Keratinocyte (primary cell): ENCODE results near the gene RAC2. TPM values are rescaled to one million over a fixed set of nuclear protein-coding genes. Genes with fewer than 3 reads are reported as not detected.

Experiments used
- DNase-seq: peaks from one replicate; pipeline ENCODE4 v3.0.0-alpha.2; 2011; ENCODE audit warnings: low read depth, missing footprints, low spot score
- FAIRE-seq: peaks from 2 replicates; lab custom pipeline; 2011; peaks lifted over from hg19 to GRCh38; lab: Jason Lieb, UNC
- H2AFZ ChIP-seq: 2 replicates; pipeline ENCODE4 v1.6.0; 2012; ENCODE audit warnings: low read length, control low read depth, inconsistent platforms; ENCODE audit not compliant: control insufficient read depth
- H3K27ac ChIP-seq: 2 replicates; pipeline ENCODE4 v1.5.1; 2011; ENCODE audit warnings: low read length; ENCODE audit not compliant: control insufficient read depth, insufficient read depth
- H3K27me3 ChIP-seq: 3 replicates; pipeline ENCODE4 v1.6.0; 2011; ENCODE audit warnings: low read length; ENCODE audit not compliant: control insufficient read depth, insufficient read depth; ENCODE audit errors: extremely low read depth
- H3K36me3 ChIP-seq, 2 experiments: 2 replicates in 1 of 2; 3 replicates in 1 of 2; pipeline ENCODE4 v1.5.1; 2011; ENCODE audit warnings: low read length in 2 of 2, mild to moderate bottlenecking in 1 of 2; ENCODE audit not compliant: control insufficient read depth in 2 of 2, insufficient read depth in 2 of 2; ENCODE audit errors: extremely low read depth in 1 of 2
- H3K4me1 ChIP-seq: 3 replicates; pipeline ENCODE4 v1.5.1; 2011; ENCODE audit warnings: low read length; ENCODE audit not compliant: control insufficient read depth, insufficient read depth; ENCODE audit errors: extremely low read depth
- H3K4me2 ChIP-seq: 3 replicates; pipeline ENCODE4 v1.6.0; 2011; ENCODE audit warnings: low read depth, low read length; ENCODE audit not compliant: control insufficient read depth, insufficient read depth; ENCODE audit errors: extremely low read depth
- H3K4me3 ChIP-seq, 3 experiments: fragments of 200-600 bp in 1 of 3; sonication (generic) in 1 of 3; 2 replicates in 2 of 3; 3 replicates in 1 of 3; pipeline ENCODE4 v1.5.1; 2011 to 2016; ENCODE audit warnings: low read length in 3 of 3, mild to moderate bottlenecking in 3 of 3, control low read depth in 2 of 3, inconsistent platforms in 1 of 3, low read depth in 1 of 3, mixed read lengths in 1 of 3, mixed run types in 1 of 3, moderate library complexity in 1 of 3; ENCODE audit not compliant: control insufficient read depth in 2 of 3, insufficient read depth in 2 of 3; ENCODE audit errors: extremely low read depth in 1 of 3
- H3K79me2 ChIP-seq: 2 replicates; pipeline ENCODE4 v1.6.0; 2012; ENCODE audit warnings: low read length; ENCODE audit not compliant: control insufficient read depth, insufficient read depth
- H3K9ac ChIP-seq: 3 replicates; pipeline ENCODE4 v1.6.0; 2011; ENCODE audit warnings: low read length; ENCODE audit not compliant: control insufficient read depth, insufficient read depth; ENCODE audit errors: extremely low read depth
- H3K9me1 ChIP-seq: 3 replicates; pipeline ENCODE4 v1.6.0; 2011; ENCODE audit warnings: low read length; ENCODE audit not compliant: control insufficient read depth, insufficient read depth; ENCODE audit errors: extremely low read depth
- H3K9me3 ChIP-seq: 2 replicates; pipeline ENCODE4 v1.5.1; 2012; ENCODE audit warnings: low read depth, low read length; ENCODE audit not compliant: control insufficient read depth
- H4K20me1 ChIP-seq: 3 replicates; pipeline ENCODE4 v1.6.0; 2011; ENCODE audit warnings: low read length; ENCODE audit not compliant: control insufficient read depth, insufficient read depth; ENCODE audit errors: extremely low read depth
- EZH2 ChIP-seq: IDR thresholded peaks from one replicate; pipeline ENCODE4 v1.6.1; 2012; ENCODE audit warnings: inconsistent platforms, mild to moderate bottlenecking, low read length, moderate library complexity
- dilution Hi-C: fragments of 300-500 bp; cut with MboI; formaldehyde crosslinking; loops from one replicate; pipeline ENCODE4 v1.7.0; 2020; ENCODE audit warnings: low sequenced_read_pairs; ENCODE audit not compliant: extremely low pct_ligation_motif_present
- polyA plus RNA-seq, 5 experiments: library from polyadenylated mRNA; depleted of rRNA in 3 of 5; stranded (reverse) in 3 of 5; stranded (forward) in 1 of 5; unstranded in 1 of 5; fragments of >200 nt; gene quantifications; 1 replicate in 1 of 5; 2 replicates in 3 of 5; 3 replicates in 1 of 5; pipeline versions ENCODE4 v1.2.1 to v1.2.3, GENCODE V29; 2011 to 2012; ENCODE audit warnings: missing spikeins in 2 of 5, low read depth in 1 of 5, low replicate concordance in 1 of 5
- small RNA-seq, 3 experiments: library from RNA; depleted of rRNA; stranded (forward); fragments of <200 nt; gene quantifications; one replicate each; pipeline ENCODE3, GENCODE V24; 2012; ENCODE audit warnings: low read depth in 3 of 3, low replicate concordance in 1 of 3; ENCODE audit not compliant: insufficient read length in 3 of 3
- TF ChIP-seq, protein P1 (sequence below), 3 experiments: IDR thresholded peaks in 1 of 3; conservative IDR thresholded peaks in 1 of 3; optimal IDR thresholded peaks in 1 of 3; 2 replicates in 2 of 3; 3 replicates in 1 of 3; pipeline versions ENCODE3 to v1.5.1; 2011; ENCODE audit warnings: low read length in 3 of 3, mild to moderate bottlenecking in 3 of 3, moderate library complexity in 2 of 3, control low read depth in 1 of 3, inconsistent platforms in 1 of 3; ENCODE audit not compliant: insufficient read depth in 2 of 3; ENCODE audit errors: extremely low read depth in 1 of 3

RAC2 gene
- polyA plus RNA-seq, 1 donor (not counting 4 experiments of a cell fraction or from before 2014, with no cell fraction given), result 78.6 TPM

DNA sequence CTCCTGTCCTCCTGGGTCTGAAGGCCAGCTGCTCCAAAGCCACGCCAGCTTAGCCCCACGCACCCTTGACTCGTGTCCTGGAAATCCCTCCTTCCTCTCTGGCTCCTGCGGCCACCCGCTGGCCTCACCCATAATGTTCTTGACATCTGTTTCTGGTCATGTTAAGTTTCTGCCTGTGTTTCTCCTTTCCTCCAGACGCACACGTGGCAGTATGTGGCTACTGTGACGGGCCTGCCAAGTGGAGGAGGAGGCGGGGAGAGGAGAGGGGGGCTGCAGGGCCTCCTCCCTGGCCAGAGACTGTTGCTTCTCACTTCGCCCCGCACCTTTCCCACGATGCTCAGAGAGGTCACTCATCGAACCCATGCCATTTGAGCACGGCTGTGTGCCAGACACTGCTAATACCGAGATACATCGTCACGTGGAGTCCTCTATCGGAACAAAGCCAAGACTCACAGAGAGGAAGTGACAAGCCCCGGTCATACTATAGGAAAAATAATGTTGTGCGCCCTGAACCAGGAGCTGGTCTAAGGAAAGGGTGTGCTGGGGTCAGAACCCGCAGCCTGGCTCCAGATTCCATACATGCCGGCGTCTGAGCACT is 67.5 kb downstream of the RAC2 start:
- H3K27ac ChIP-seq, result no peak overlapping the region
- DNase-seq, result no peak

DNA sequence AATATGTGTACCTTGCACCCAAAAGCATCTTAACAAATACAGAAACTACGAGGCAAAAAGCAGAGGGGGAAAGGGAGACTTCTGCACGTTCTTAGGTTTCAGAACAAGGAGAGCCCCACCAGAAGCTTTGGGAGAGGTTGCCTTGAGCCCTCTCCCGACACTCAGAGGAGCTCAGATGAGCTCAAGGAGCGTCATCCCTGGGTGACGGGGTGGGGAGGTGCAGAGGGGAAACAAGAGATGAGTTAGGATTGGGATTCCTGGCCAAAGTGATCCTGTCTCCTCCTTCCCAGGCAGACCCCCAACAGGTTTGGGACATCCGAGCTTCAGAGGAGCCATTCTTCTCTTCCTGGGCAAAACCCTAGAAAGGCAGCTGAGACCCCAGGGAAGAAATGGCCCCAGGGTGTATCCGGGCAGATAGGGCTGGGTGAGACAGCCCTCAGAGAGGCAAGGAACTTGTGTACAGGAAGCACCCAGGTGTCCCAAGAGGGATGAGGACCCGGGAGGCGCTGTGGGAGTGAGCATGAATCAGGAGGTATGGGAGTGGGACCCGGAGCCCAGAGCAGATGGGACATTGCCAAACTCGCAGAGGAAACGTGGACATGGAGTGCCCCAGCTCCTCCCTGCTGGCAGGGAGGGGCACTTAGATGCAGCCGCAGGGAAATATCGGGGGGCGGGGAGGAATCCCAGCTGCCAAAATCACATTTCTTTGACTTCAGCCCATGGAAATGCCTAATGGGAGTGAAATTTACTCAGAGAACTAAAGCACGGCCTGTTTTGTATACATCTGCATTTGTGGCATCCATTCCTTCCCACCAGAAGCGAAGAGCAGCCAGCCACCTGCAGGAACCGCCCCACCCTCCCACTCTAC is 68.4 kb downstream of the RAC2 start:
- Histone ChIP-seq H3K4me2 (peak overlapping the region; percentile 6), H4K20me1 (no peaks in the 10 kb centered on the region), H3K27ac (no peak overlapping the region), H3K27me3 (no peaks in the 10 kb centered on the region), H3K4me3 (no peak overlapping the region), H3K4me1 (peaks cover 14% of the 10 kb centered on the region), H3K79me2 (no peaks in the 10 kb centered on the region), H3K9ac (no peak overlapping the region), H2AFZ (no peak overlapping the region), H3K9me1 (no peaks in the 10 kb centered on the region), H3K36me3 (peaks cover 0 to 1% of the 10 kb centered on the region in 2 experiments), H3K9me3 (no peaks in the 10 kb centered on the region)
- dilution Hi-C loops, result no loop called here
- DNase-seq (no peak), FAIRE-seq (no peak)
- no peak for TF ChIP-seq EZH2
- TF ChIP-seq, protein P1, sequence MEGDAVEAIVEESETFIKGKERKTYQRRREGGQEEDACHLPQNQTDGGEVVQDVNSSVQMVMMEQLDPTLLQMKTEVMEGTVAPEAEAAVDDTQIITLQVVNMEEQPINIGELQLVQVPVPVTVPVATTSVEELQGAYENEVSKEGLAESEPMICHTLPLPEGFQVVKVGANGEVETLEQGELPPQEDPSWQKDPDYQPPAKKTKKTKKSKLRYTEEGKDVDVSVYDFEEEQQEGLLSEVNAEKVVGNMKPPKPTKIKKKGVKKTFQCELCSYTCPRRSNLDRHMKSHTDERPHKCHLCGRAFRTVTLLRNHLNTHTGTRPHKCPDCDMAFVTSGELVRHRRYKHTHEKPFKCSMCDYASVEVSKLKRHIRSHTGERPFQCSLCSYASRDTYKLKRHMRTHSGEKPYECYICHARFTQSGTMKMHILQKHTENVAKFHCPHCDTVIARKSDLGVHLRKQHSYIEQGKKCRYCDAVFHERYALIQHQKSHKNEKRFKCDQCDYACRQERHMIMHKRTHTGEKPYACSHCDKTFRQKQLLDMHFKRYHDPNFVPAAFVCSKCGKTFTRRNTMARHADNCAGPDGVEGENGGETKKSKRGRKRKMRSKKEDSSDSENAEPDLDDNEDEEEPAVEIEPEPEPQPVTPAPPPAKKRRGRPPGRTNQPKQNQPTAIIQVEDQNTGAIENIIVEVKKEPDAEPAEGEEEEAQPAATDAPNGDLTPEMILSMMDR (optimal IDR thresholded peaks at IDR 0.05 in 1 of 3, IDR thresholded peaks at IDR 0.05 in 1 of 3, conservative IDR thresholded peaks at IDR 0.05 in 1 of 3; ENCODE audit: extremely low read depth in 1 of 3, insufficient read depth in 2 of 3, low read length in 3 of 3), result no peak

More for the DNA sequence above, 67.5 kb downstream of the RAC2 start:
- dilution Hi-C loops, result no loop called here
- peak overlapping the region; percentile 10 for H2AFZ ChIP-seq
- no peaks in the 10 kb centered on the region for H3K27me3 ChIP-seq
- H3K79me2 ChIP-seq, result no peaks in the 10 kb centered on the region
- no peaks in the 10 kb centered on the region for H3K9me3 ChIP-seq
- peak; percentile 26 for FAIRE-seq
- peaks cover 14% of the 10 kb centered on the region for H3K4me1 ChIP-seq
- H3K9ac ChIP-seq, result no peak overlapping the region
- no peaks in the 10 kb centered on the region for H3K9me1 ChIP-seq
- no peak overlapping the region for H3K4me2 ChIP-seq
- no peaks in the 10 kb centered on the region for H4K20me1 ChIP-seq
- peaks cover 0 to 4% of the 10 kb centered on the region in 2 experiments for H3K36me3 ChIP-seq
- TF ChIP-seq EZH2, result no peak
- TF ChIP-seq, protein P1 (optimal IDR thresholded peaks at IDR 0.05 in 1 of 3, IDR thresholded peaks at IDR 0.05 in 1 of 3, conservative IDR thresholded peaks at IDR 0.05 in 1 of 3; ENCODE audit: extremely low read depth in 1 of 3, insufficient read depth in 2 of 3, low read length in 3 of 3), result no peak
- no peak overlapping the region for H3K4me3 ChIP-seq

Small RNA genes lying within 50 kb of the gene (small RNA-seq; reads per million reads assigned to genes)
- 0 reads per million in 3 experiments for gene Z82188.1

Other genes starting within 250 kb of the RAC2 start
- gene TST, start 224.8 kb downstream of the RAC2 start, polyA plus RNA-seq, result 18.8 to 38.9 TPM (median 19.9 TPM) in 3 replicates
- 23.5 to 37.9 TPM (median 27.8 TPM) in 3 replicates for gene MPST, start 224.5 kb downstream of the RAC2 start, polyA plus RNA-seq
- 16.3 to 22.6 TPM (median 18.6 TPM) in 3 replicates for gene KCTD17, start 192.5 kb downstream of the RAC2 start, polyA plus RNA-seq
- not detected in 3 replicates for gene TMPRSS6, start 134.6 kb downstream of the RAC2 start, polyA plus RNA-seq
- gene IL2RB, start 94.4 kb downstream of the RAC2 start, polyA plus RNA-seq, result 0.08 to 0.24 TPM (median 0.12 TPM) in 3 replicates
- gene C1QTNF6, start 56.0 kb downstream of the RAC2 start, polyA plus RNA-seq, result 17.1 to 28.2 TPM (median 25.4 TPM) in 3 replicates
- gene SSTR3, start 31.8 kb downstream of the RAC2 start, polyA plus RNA-seq, result not detected in 3 replicates
- 0.05 to 0.12 TPM (median 0.06 TPM) in 3 replicates for gene CYTH4, start 38.2 kb upstream of the RAC2 start, polyA plus RNA-seq
- gene ELFN2, start 183.2 kb upstream of the RAC2 start, polyA plus RNA-seq, result 0.13 to 0.28 TPM (median 0.19 TPM) in 3 replicates
- 4.1 to 5.9 TPM (median 5.8 TPM) in 3 replicates for gene MFNG, start 242.1 kb upstream of the RAC2 start, polyA plus RNA-seq